HEK293 (cell line): ENCODE data around the gene C6orf47.
A peak's percentile ranks its signal among the peaks of the same experiment; 100 is the strongest.

ENCODE experiments used
- IKZF3 ChIP-seq: fragments of 450-650 bp; IDR thresholded peaks from 2 replicates; pipeline ENCODE4 v1.5.0; 2018; ENCODE audit warnings: missing biosample characterization, mild to moderate bottlenecking, missing genetic modification characterization, moderate library complexity
- KLF1 ChIP-seq: fragments of 450-650 bp; formaldehyde crosslinking; IDR thresholded peaks from 2 replicates; pipeline ENCODE4 v1.5.1; 2016; ENCODE audit warnings: missing biosample characterization, missing genetic modification characterization
- KLF10 ChIP-seq: fragments of 450-650 bp; IDR thresholded peaks from 2 replicates; pipeline ENCODE4 v1.5.1; 2018; ENCODE audit warnings: missing biosample characterization, mild to moderate bottlenecking, missing genetic modification characterization
- KLF7 ChIP-seq: fragments of 450-650 bp; formaldehyde crosslinking; IDR thresholded peaks from 2 replicates; pipeline ENCODE4 v1.5.1; 2016; ENCODE audit warnings: missing biosample characterization, missing genetic modification characterization, borderline replicate concordance
- KLF9 ChIP-seq: fragments of 450-650 bp; formaldehyde crosslinking; IDR thresholded peaks from 2 replicates; pipeline ENCODE4 v1.5.1; 2016; ENCODE audit warnings: missing biosample characterization, missing genetic modification characterization, low read depth
- OVOL3 ChIP-seq: fragments of 450-650 bp; formaldehyde crosslinking; IDR thresholded peaks from 2 replicates; pipeline ENCODE4 v1.5.1; 2016; ENCODE audit warnings: missing biosample characterization, missing genetic modification characterization
- SP3 ChIP-seq: fragments of 450-650 bp; formaldehyde crosslinking; IDR thresholded peaks from 2 replicates; pipeline ENCODE4 v1.5.1; 2016; ENCODE audit warnings: missing biosample characterization, missing genetic modification characterization
- WT1 ChIP-seq: fragments of 450-650 bp; formaldehyde crosslinking; IDR thresholded peaks from 2 replicates; pipeline ENCODE4 v1.5.1; 2016; ENCODE audit warnings: missing biosample characterization, missing genetic modification characterization
- YY1 ChIP-seq: fragments of 450-650 bp; formaldehyde crosslinking; IDR thresholded peaks from 2 replicates; pipeline ENCODE4 v1.5.1; 2018; ENCODE audit warnings: missing biosample characterization, missing genetic modification characterization
- YY2 ChIP-seq: fragments of 450-650 bp; formaldehyde crosslinking; IDR thresholded peaks from 2 replicates; pipeline ENCODE4 v1.5.1; 2016; ENCODE audit warnings: missing biosample characterization, missing genetic modification characterization
- ZBTB8A ChIP-seq: fragments of 450-650 bp; formaldehyde crosslinking; IDR thresholded peaks from 2 replicates; pipeline ENCODE4 v1.5.1; 2016; ENCODE audit warnings: missing biosample characterization, missing genetic modification characterization
- ZFP3 ChIP-seq: fragments of 450-650 bp; formaldehyde crosslinking; IDR thresholded peaks from 2 replicates; pipeline ENCODE4 v1.5.1; 2016; ENCODE audit warnings: low read depth, missing biosample characterization, missing genetic modification characterization
- ZNF10 ChIP-seq: fragments of 450-650 bp; formaldehyde crosslinking; IDR thresholded peaks from 2 replicates; pipeline ENCODE4 v1.5.1; 2017; ENCODE audit warnings: missing biosample characterization, missing genetic modification characterization
- ZNF2 ChIP-seq: fragments of 450-650 bp; formaldehyde crosslinking; IDR thresholded peaks from 2 replicates; pipeline ENCODE4 v1.5.1; 2016; ENCODE audit warnings: missing biosample characterization, missing genetic modification characterization
- ZNF24 ChIP-seq: fragments of 450-650 bp; formaldehyde crosslinking; IDR thresholded peaks from 2 replicates; pipeline ENCODE4 v1.5.1; 2016; ENCODE audit warnings: missing biosample characterization, missing genetic modification characterization
- ZNF324 ChIP-seq: fragments of 450-650 bp; formaldehyde crosslinking; IDR thresholded peaks from 2 replicates; pipeline ENCODE4 v1.5.1; 2016; ENCODE audit warnings: missing biosample characterization, missing genetic modification characterization
- ZNF391 ChIP-seq: fragments of 450-650 bp; formaldehyde crosslinking; IDR thresholded peaks from 2 replicates; pipeline ENCODE4 v1.5.1; 2016; ENCODE audit warnings: low read depth, missing biosample characterization, missing genetic modification characterization, borderline replicate concordance
- ZNF394 ChIP-seq: fragments of 450-650 bp; formaldehyde crosslinking; IDR thresholded peaks from 2 replicates; pipeline ENCODE4 v1.5.1; 2016; ENCODE audit warnings: missing biosample characterization, missing genetic modification characterization, mild to moderate bottlenecking, moderate library complexity, borderline replicate concordance
- ZNF610 ChIP-seq: fragments of 450-650 bp; formaldehyde crosslinking; IDR thresholded peaks from 2 replicates; pipeline ENCODE4 v1.5.1; 2016; ENCODE audit warnings: missing biosample characterization, missing genetic modification characterization, borderline replicate concordance
- ZNF623 ChIP-seq: fragments of 450-650 bp; formaldehyde crosslinking; IDR thresholded peaks from 2 replicates; pipeline ENCODE4 v1.5.1; 2016; ENCODE audit warnings: missing biosample characterization, missing genetic modification characterization
- ZNF670 ChIP-seq: fragments of 450-650 bp; formaldehyde crosslinking; IDR thresholded peaks from 2 replicates; pipeline ENCODE4 v1.5.1; 2016; ENCODE audit warnings: missing biosample characterization, missing genetic modification characterization, low read depth
- ZNF785 ChIP-seq: fragments of 450-650 bp; formaldehyde crosslinking; IDR thresholded peaks from 2 replicates; pipeline ENCODE4 v1.5.1; 2016; ENCODE audit warnings: missing biosample characterization, missing genetic modification characterization
- TF ChIP-seq, protein P1 (sequence below): fragments of 450-650 bp; formaldehyde crosslinking; IDR thresholded peaks from 2 replicates; pipeline ENCODE4 v1.5.1; 2016; ENCODE audit warnings: missing biosample characterization, missing genetic modification characterization
- TF ChIP-seq, protein P2 (sequence below): fragments of 450-650 bp; formaldehyde crosslinking; IDR thresholded peaks from 2 replicates; pipeline ENCODE4 v1.5.1; 2016; ENCODE audit warnings: missing biosample characterization, missing genetic modification characterization, low read depth
- TF ChIP-seq, protein P3 (sequence below): fragments of 450-650 bp; formaldehyde crosslinking; IDR thresholded peaks from 2 replicates; pipeline ENCODE4 v1.5.1; 2016; ENCODE audit warnings: missing biosample characterization, missing genetic modification characterization
- TF ChIP-seq, protein P4 (sequence below): fragments of 450-650 bp; formaldehyde crosslinking; IDR thresholded peaks from 2 replicates; pipeline ENCODE4 v1.5.1; 2016; ENCODE audit warnings: missing biosample characterization, missing genetic modification characterization
- TF ChIP-seq, protein P5 (sequence below): fragments of 450-650 bp; formaldehyde crosslinking; IDR thresholded peaks from 2 replicates; pipeline ENCODE4 v1.5.1; 2016; ENCODE audit warnings: missing biosample characterization, missing genetic modification characterization

C6orf47 gene

DNA sequence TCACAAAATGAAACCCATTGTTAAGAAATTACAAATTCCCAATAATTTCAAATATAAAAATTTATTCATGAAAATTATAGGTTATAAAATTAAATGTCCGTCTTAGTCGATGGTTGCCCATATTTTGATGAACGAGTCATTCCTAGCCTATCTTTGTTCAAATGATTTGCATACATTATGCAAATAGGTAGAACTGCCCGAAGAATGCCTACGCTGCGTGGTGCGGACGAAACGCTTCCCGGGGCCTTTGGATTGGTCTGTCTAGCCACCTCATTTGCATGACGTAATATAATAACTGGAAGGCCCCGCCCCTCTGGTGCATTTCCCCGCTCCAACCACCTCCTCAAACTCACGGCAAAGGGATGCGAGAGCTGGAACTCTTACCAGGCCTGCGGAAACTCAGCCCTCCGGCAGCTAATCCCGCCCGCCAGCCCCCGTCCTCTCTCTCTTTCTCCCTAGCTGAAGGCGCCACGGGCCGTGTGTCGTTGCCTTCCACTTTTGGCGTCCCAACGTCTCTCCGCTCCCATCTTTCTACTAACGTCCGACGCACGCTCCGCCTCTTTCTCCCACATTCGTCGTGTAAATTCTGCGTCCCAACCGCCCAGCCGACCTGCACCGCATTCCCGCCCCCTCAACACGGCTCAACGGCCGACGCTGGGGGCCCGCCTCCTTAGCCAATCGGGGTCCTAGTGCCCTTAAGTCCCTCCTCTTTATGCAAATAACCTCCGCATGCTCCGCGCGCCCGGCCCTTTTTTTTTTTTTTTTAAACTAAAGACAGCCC lies 40.6 kb downstream of the C6orf47 start (continued):
- TF ChIP-seq, protein P1, sequence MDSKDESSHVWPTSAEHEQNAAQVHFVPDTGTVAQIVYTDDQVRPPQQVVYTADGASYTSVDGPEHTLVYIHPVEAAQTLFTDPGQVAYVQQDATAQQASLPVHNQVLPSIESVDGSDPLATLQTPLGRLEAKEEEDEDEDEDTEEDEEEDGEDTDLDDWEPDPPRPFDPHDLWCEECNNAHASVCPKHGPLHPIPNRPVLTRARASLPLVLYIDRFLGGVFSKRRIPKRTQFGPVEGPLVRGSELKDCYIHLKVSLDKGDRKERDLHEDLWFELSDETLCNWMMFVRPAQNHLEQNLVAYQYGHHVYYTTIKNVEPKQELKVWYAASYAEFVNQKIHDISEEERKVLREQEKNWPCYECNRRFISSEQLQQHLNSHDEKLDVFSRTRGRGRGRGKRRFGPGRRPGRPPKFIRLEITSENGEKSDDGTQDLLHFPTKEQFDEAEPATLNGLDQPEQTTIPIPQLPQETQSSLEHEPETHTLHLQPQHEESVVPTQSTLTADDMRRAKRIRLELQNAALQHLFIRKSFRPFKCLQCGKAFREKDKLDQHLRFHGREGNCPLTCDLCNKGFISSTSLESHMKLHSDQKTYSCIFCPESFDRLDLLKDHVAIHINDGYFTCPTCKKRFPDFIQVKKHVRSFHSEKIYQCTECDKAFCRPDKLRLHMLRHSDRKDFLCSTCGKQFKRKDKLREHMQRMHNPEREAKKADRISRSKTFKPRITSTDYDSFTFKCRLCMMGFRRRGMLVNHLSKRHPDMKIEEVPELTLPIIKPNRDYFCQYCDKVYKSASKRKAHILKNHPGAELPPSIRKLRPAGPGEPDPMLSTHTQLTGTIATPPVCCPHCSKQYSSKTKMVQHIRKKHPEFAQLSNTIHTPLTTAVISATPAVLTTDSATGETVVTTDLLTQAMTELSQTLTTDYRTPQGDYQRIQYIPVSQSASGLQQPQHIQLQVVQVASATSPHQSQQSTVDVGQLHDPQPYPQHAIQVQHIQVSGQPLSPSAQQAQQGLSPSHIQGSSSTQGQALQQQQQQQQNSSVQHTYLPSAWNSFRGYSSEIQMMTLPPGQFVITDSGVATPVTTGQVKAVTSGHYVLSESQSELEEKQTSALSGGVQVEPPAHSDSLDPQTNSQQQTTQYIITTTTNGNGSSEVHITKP (tag by site-specific recombination): peak; percentile 97
- no peak for TF ChIP-seq ZNF670 (tag by site-specific recombination)
- TF ChIP-seq ZNF785 (tag by site-specific recombination): 0 out of 2 replicates have a peak, but pooled peaks have one; percentile 39
- TF ChIP-seq ZFP3: no peak
- peak; percentile 75 for TF ChIP-seq WT1 (tag by site-specific recombination)
- TF ChIP-seq SP3 (tag by site-specific recombination): peak; percentile 93
- 0 out of 2 replicates have a peak, but pooled peaks have one; percentile 76 for TF ChIP-seq OVOL3 (tag by site-specific recombination)
- TF ChIP-seq, protein P2, sequence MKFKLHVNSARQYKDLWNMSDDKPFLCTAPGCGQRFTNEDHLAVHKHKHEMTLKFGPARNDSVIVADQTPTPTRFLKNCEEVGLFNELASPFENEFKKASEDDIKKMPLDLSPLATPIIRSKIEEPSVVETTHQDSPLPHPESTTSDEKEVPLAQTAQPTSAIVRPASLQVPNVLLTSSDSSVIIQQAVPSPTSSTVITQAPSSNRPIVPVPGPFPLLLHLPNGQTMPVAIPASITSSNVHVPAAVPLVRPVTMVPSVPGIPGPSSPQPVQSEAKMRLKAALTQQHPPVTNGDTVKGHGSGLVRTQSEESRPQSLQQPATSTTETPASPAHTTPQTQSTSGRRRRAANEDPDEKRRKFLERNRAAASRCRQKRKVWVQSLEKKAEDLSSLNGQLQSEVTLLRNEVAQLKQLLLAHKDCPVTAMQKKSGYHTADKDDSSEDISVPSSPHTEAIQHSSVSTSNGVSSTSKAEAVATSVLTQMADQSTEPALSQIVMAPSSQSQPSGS (tag by site-specific recombination): peak; percentile 99
- peak; percentile 90 for TF ChIP-seq ZNF324 (tag by site-specific recombination)
- peak; percentile 78; the same call in 1 of the 2 replicates for TF ChIP-seq ZNF394 (tag by site-specific recombination)
- peak; percentile 83 for TF ChIP-seq ZNF2 (tag by site-specific recombination)
- no peak; the same call in 1 of the 2 replicates for TF ChIP-seq KLF7 (tag by site-specific recombination)
- TF ChIP-seq, protein P3, sequence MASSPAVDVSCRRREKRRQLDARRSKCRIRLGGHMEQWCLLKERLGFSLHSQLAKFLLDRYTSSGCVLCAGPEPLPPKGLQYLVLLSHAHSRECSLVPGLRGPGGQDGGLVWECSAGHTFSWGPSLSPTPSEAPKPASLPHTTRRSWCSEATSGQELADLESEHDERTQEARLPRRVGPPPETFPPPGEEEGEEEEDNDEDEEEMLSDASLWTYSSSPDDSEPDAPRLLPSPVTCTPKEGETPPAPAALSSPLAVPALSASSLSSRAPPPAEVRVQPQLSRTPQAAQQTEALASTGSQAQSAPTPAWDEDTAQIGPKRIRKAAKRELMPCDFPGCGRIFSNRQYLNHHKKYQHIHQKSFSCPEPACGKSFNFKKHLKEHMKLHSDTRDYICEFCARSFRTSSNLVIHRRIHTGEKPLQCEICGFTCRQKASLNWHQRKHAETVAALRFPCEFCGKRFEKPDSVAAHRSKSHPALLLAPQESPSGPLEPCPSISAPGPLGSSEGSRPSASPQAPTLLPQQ (tag by site-specific recombination): peak; percentile 32
- TF ChIP-seq KLF10 (tag by site-specific recombination): peak; percentile 99
- peak; percentile 46 for TF ChIP-seq YY2 (tag by site-specific recombination)
- TF ChIP-seq, protein P4, sequence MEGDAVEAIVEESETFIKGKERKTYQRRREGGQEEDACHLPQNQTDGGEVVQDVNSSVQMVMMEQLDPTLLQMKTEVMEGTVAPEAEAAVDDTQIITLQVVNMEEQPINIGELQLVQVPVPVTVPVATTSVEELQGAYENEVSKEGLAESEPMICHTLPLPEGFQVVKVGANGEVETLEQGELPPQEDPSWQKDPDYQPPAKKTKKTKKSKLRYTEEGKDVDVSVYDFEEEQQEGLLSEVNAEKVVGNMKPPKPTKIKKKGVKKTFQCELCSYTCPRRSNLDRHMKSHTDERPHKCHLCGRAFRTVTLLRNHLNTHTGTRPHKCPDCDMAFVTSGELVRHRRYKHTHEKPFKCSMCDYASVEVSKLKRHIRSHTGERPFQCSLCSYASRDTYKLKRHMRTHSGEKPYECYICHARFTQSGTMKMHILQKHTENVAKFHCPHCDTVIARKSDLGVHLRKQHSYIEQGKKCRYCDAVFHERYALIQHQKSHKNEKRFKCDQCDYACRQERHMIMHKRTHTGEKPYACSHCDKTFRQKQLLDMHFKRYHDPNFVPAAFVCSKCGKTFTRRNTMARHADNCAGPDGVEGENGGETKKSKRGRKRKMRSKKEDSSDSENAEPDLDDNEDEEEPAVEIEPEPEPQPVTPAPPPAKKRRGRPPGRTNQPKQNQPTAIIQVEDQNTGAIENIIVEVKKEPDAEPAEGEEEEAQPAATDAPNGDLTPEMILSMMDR (tag by site-specific recombination): no peak
- no peak for TF ChIP-seq ZNF623
- TF ChIP-seq KLF1 (tag by site-specific recombination): peak; percentile 59
- TF ChIP-seq ZBTB8A (tag by site-specific recombination): peak; percentile 56
- TF ChIP-seq ZNF10 (tag by site-specific recombination): peak; percentile 47; the same call in 1 of the 2 replicates
- peak; percentile 94 for TF ChIP-seq IKZF3
- TF ChIP-seq, protein P5, sequence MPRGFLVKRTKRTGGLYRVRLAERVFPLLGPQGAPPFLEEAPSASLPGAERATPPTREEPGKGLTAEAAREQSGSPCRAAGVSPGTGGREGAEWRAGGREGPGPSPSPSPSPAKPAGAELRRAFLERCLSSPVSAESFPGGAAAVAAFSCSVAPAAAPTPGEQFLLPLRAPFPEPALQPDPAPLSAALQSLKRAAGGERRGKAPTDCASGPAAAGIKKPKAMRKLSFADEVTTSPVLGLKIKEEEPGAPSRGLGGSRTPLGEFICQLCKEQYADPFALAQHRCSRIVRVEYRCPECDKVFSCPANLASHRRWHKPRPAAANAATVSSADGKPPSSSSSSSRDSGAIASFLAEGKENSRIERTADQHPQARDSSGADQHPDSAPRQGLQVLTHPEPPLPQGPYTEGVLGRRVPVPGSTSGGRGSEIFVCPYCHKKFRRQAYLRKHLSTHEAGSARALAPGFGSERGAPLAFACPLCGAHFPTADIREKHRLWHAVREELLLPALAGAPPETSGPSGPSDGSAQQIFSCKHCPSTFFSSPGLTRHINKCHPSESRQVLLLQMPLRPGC: peak; percentile 84
- peak; percentile 91 for TF ChIP-seq ZNF24 (tag by site-specific recombination)
- peak; percentile 28; the same call in 1 of the 2 replicates for TF ChIP-seq YY1 (tag by site-specific recombination)
- peak; percentile 83; the same call in 1 of the 2 replicates for TF ChIP-seq ZNF610 (tag by site-specific recombination)
- TF ChIP-seq ZNF391: peak; percentile 83; the same call in 1 of the 2 replicates
- peak; percentile 71 for TF ChIP-seq KLF9 (tag by site-specific recombination)
